Mesenchymal stem cell (in vitro differentiated cells and primary cell): ENCODE measurements around the gene NLE1.
"Not testable (repeated sequence)": the region's sequence is repeated elsewhere in the genome, so short reads cannot be mapped to it uniquely, and the experiment has no call there.

Experiments used
- DNase-seq: peaks from one replicate; pipeline ENCODE4 v3.0.0-alpha.2; 2013
- H2AFZ ChIP-seq: one replicate; pipeline ENCODE4 v1.6.1; 2013; ENCODE audit warnings: low read depth, mild to moderate bottlenecking, control low read depth, inconsistent platforms, low read length, moderate library complexity
- H2AK5ac ChIP-seq: 2 replicates; pipeline ENCODE4 v1.6.1; 2013; ENCODE audit warnings: low read length, moderate library complexity, mild to moderate bottlenecking, inconsistent platforms; ENCODE audit not compliant: severe bottlenecking
- H2BK120ac ChIP-seq: one replicate; pipeline ENCODE4 v1.6.1; 2013; ENCODE audit warnings: low read depth, mild to moderate bottlenecking, inconsistent platforms, low read length, moderate library complexity
- H2BK12ac ChIP-seq, 2 experiments: one replicate each; pipeline ENCODE4 v1.6.1; 2013; ENCODE audit warnings: inconsistent platforms in 2 of 2, low read length in 2 of 2, mild to moderate bottlenecking in 2 of 2, moderate library complexity in 2 of 2, control low read depth in 1 of 2
- H2BK15ac ChIP-seq: one replicate; pipeline ENCODE4 v1.6.1; 2013; ENCODE audit warnings: mild to moderate bottlenecking, low read depth, inconsistent platforms; ENCODE audit not compliant: poor library complexity, severe bottlenecking
- H2BK5ac ChIP-seq: 2 replicates; pipeline ENCODE4 v1.6.1; 2013; ENCODE audit warnings: low read depth, mild to moderate bottlenecking, low read length, control low read depth, inconsistent platforms; ENCODE audit not compliant: poor library complexity, severe bottlenecking
- H3K14ac ChIP-seq, 2 experiments: one replicate each; pipeline ENCODE4 v1.6.1; 2013; ENCODE audit warnings: inconsistent platforms in 2 of 2, low read length in 2 of 2, control low read depth in 1 of 2, mild to moderate bottlenecking in 1 of 2, moderate library complexity in 1 of 2
- H3K18ac ChIP-seq, 2 experiments: one replicate each; pipeline ENCODE4 v1.6.1; 2013; ENCODE audit warnings: inconsistent platforms in 2 of 2, low read length in 2 of 2, control low read depth in 1 of 2, low read depth in 1 of 2, mild to moderate bottlenecking in 1 of 2
- H3K23ac ChIP-seq, 2 experiments: one replicate each; pipeline ENCODE4 v1.6.1; 2013; ENCODE audit warnings: inconsistent platforms in 2 of 2, low read length in 2 of 2, mild to moderate bottlenecking in 2 of 2, moderate library complexity in 2 of 2, control low read depth in 1 of 2
- H3K27ac ChIP-seq: 2 replicates; pipeline ENCODE4 v1.5.1; 2013; ENCODE audit warnings: mild to moderate bottlenecking, moderate library complexity, low read length, control low read depth, inconsistent platforms; ENCODE audit not compliant: poor library complexity, severe bottlenecking
- H3K27me3 ChIP-seq, 2 experiments: 2 replicates each; pipeline versions ENCODE4 v1.6.1 to v1.7.0; 2013; ENCODE audit warnings: low read length in 2 of 2, mild to moderate bottlenecking in 2 of 2, moderate library complexity in 2 of 2, control low read depth in 1 of 2, inconsistent platforms in 1 of 2; ENCODE audit not compliant: control insufficient read depth in 1 of 2, insufficient read depth in 1 of 2
- H3K36me3 ChIP-seq, 2 experiments: 2 replicates each; pipeline versions ENCODE4 v1.6.1 to v1.7.0; 2013; ENCODE audit warnings: low read length in 2 of 2, control low read depth in 1 of 2, inconsistent platforms in 1 of 2, low read depth in 1 of 2, mild to moderate bottlenecking in 1 of 2; ENCODE audit not compliant: insufficient read depth in 2 of 2, control insufficient read depth in 1 of 2
- H3K4ac ChIP-seq, 2 experiments: one replicate each; pipeline ENCODE4 v1.6.1; 2013; ENCODE audit warnings: inconsistent platforms in 2 of 2, low read length in 2 of 2, mild to moderate bottlenecking in 2 of 2, moderate library complexity in 2 of 2, control low read depth in 1 of 2, low read depth in 1 of 2
- H3K4me1 ChIP-seq: 2 replicates; pipeline ENCODE4 v1.6.1; 2013; ENCODE audit warnings: low read depth, low read length, control low read depth; ENCODE audit not compliant: control insufficient read depth, insufficient read depth
- H3K4me2 ChIP-seq: 2 replicates; pipeline ENCODE4 v1.6.1; 2013; ENCODE audit warnings: low read length, mild to moderate bottlenecking, inconsistent platforms; ENCODE audit not compliant: poor library complexity, severe bottlenecking
- H3K4me3 ChIP-seq, 2 experiments: 2 replicates each; pipeline versions ENCODE4 v1.5.1 to v1.7.0; 2013; ENCODE audit warnings: low read length in 2 of 2, mild to moderate bottlenecking in 2 of 2, control low read depth in 1 of 2, low read depth in 1 of 2; ENCODE audit not compliant: insufficient read depth in 1 of 2
- H3K79me1 ChIP-seq: replicated peaks from 2 replicates; pipeline ENCODE4 v1.6.1; 2013; ENCODE audit warnings: mild to moderate bottlenecking, control low read depth, low read length, inconsistent platforms; ENCODE audit not compliant: poor library complexity, severe bottlenecking
- H3K9ac ChIP-seq: 2 replicates; pipeline ENCODE4 v1.7.0; 2013; ENCODE audit warnings: mild to moderate bottlenecking, low read length, moderate library complexity
- H3K9me3 ChIP-seq: 2 replicates; pipeline ENCODE4 v1.7.0; 2013; ENCODE audit warnings: mild to moderate bottlenecking, low read length; ENCODE audit not compliant: control insufficient read depth
- H4K8ac ChIP-seq: one replicate; pipeline ENCODE4 v1.6.1; 2013; ENCODE audit warnings: inconsistent platforms, mild to moderate bottlenecking, low read length, moderate library complexity
- H4K91ac ChIP-seq: one replicate; pipeline ENCODE4 v1.6.1; 2013; ENCODE audit warnings: mild to moderate bottlenecking, low read length, inconsistent platforms
- WGBS: methylation state at CpG from one replicate; pipeline ENCODE4 v1.1.7; 2013; ENCODE audit warnings: mixed read lengths; 5-methylcytosine and 5-hydroxymethylcytosine counted together

Gene NLE1

GRCh38 chr17:35119370-35120165 lies 22.5 kb downstream of the NLE1 start, which contains the start of gene RAD51D:
TSS of gene RAD51D (minus strand) at chr17:35119860. CDS start at chr17:35119613, 247 bp downstream.
- peak within 1 kb of the TSS; percentile 65 for H2BK15ac ChIP-seq
- H2AK5ac ChIP-seq: no peak within 1 kb of the TSS
- peak within 1 kb of the TSS; percentile 9 to 92 for H3K4ac ChIP-seq
- peak within 1 kb of the TSS; percentile 92 for H3K9ac ChIP-seq
- peaks cover 0 to 6% of the 10 kb centered on the region in 2 experiments for H3K27me3 ChIP-seq
- peak within 1 kb of the TSS; percentile 57 for H2BK120ac ChIP-seq
- H3K79me1 ChIP-seq: peaks cover 14% of the 10 kb centered on the region
- under 1% methylated on average over 49 of the region's 72 CpGs for WGBS
- H2BK5ac ChIP-seq: peak within 1 kb of the TSS; percentile 21
- peak within 1 kb of the TSS; percentile 98 for H2AFZ ChIP-seq
- H3K4me1 ChIP-seq: peaks cover 27% of the 10 kb centered on the region
- H3K4me3 ChIP-seq: peak within 1 kb of the TSS; percentile 74 to 93
- peak within 1 kb of the TSS; percentile 50 to 93 for H3K18ac ChIP-seq
- H3K23ac ChIP-seq: peak within 1 kb of the TSS; percentile 47 to 95
- peak within 1 kb of the TSS in 1 of 2 experiments; percentile 53 for H3K14ac ChIP-seq
- peak within 1 kb of the TSS; percentile 82 for H4K91ac ChIP-seq
- DNase-seq: peak; percentile 68
- peak within 1 kb of the TSS; percentile 97 for H4K8ac ChIP-seq
- peak within 1 kb of the TSS in 1 of 2 experiments; percentile 15 for H2BK12ac ChIP-seq
- H3K36me3 ChIP-seq: peaks cover 3 to 6% of the 10 kb centered on the region in 2 experiments
- H3K4me2 ChIP-seq: peak within 1 kb of the TSS; percentile 93
- H3K27ac ChIP-seq: peak within 1 kb of the TSS; percentile 51
- no peaks in the 10 kb centered on the region for H3K9me3 ChIP-seq

- Histone ChIP-seq H3K4me1 (peaks cover 27% of the 10 kb centered on the region), H3K14ac (no peak overlapping the region), H4K8ac (no peak overlapping the region), H2BK12ac (no peak overlapping the region), H3K79me1 (peaks cover 18% of the 10 kb centered on the region), H3K4ac (no peak overlapping the region), H3K23ac (no peak overlapping the region), H3K27me3 (peaks cover 0 to 6% of the 10 kb centered on the region in 2 experiments), H2AFZ (no peak overlapping the region), H3K4me3 (no peak overlapping the region), H3K4me2 (no peak overlapping the region), H4K91ac (no peak overlapping the region), H3K9me3 (no peaks in the 10 kb centered on the region), H2BK15ac (no peak overlapping the region), H3K9ac (no peak overlapping the region), H3K27ac (no peak overlapping the region), H2BK120ac (no peak overlapping the region), H2AK5ac (no peak overlapping the region), H3K36me3 (peaks cover 3 to 6% of the 10 kb centered on the region in 2 experiments), H2BK5ac (no peak overlapping the region), H3K18ac (no peak overlapping the region)
- peak; percentile 31 for DNase-seq
These were observed 24.1 kb downstream of the NLE1 start for GRCh38 chr17:35117984-35118383.

- H2BK5ac ChIP-seq: no peak overlapping the region
- H4K8ac ChIP-seq: no peak overlapping the region
- peak overlapping the region; percentile 34 for H3K27ac ChIP-seq
- H3K4ac ChIP-seq: no peak overlapping the region
- no peak overlapping the region for H2AFZ ChIP-seq
- 87% methylated on average over 12 of the region's 12 CpGs for WGBS
- H2BK12ac ChIP-seq: no peak overlapping the region
- no peak overlapping the region for H3K4me2 ChIP-seq
- peaks cover 3 to 6% of the 10 kb centered on the region in 2 experiments for H3K36me3 ChIP-seq
- no peak overlapping the region for H4K91ac ChIP-seq
- H3K23ac ChIP-seq: no peak overlapping the region
- H3K4me1 ChIP-seq: peaks cover 27% of the 10 kb centered on the region
- H2AK5ac ChIP-seq: peak overlapping the region; percentile 63
- H3K14ac ChIP-seq: no peak overlapping the region
- H3K18ac ChIP-seq: no peak overlapping the region
- H3K4me3 ChIP-seq: no peak overlapping the region
- H2BK15ac ChIP-seq: no peak overlapping the region
- no peak overlapping the region for H2BK120ac ChIP-seq
- H3K9me3 ChIP-seq: no peaks in the 10 kb centered on the region
- H3K9ac ChIP-seq: no peak overlapping the region
- DNase-seq: no peak
- H3K27me3 ChIP-seq: no peaks in the 10 kb centered on the region
- peaks cover 25% of the 10 kb centered on the region for H3K79me1 ChIP-seq
These were observed 25.3 kb downstream of the NLE1 start for GRCh38 chr17:35116845-35117244.

GRCh38 chr17:35110791-35111190 lies 31.3 kb downstream of the NLE1 start:
- H3K27me3 ChIP-seq, H3K4me2 ChIP-seq, H4K8ac ChIP-seq, H3K18ac ChIP-seq, H2AFZ ChIP-seq, H4K91ac ChIP-seq, H2BK5ac ChIP-seq, H2AK5ac ChIP-seq, H3K4ac ChIP-seq, H2BK15ac ChIP-seq, H3K4me3 ChIP-seq, H3K9ac ChIP-seq, H2BK12ac ChIP-seq, DNase-seq, H2BK120ac ChIP-seq, H3K4me1 ChIP-seq, H3K27ac ChIP-seq, H3K14ac ChIP-seq, H3K23ac ChIP-seq, H3K9me3 ChIP-seq: not testable (repeated sequence)
- peaks cover 5 to 13% of the 10 kb centered on the region in 2 experiments for H3K36me3 ChIP-seq
- WGBS: 96% methylated on average over 17 of the region's 17 CpGs
- peaks cover 44% of the 10 kb centered on the region for H3K79me1 ChIP-seq
